DMS53 treated with DMSO at 0.1 percent for 48 hours (cell line): Measurements from ENCODE around the gene TYMP.

ENCODE experiments used
- DNase-seq: peaks from one replicate; lab custom pipeline; 2025; ENCODE audit not compliant: unreplicated experiment; lab: John Stamatoyannopoulos, UW

Gene TYMP

GRCh38 chr22:50485221-50486131, 44.3 kb downstream of the TYMP start:
- DNase-seq, result peak; percentile 20

GRCh38 chr22:50483977-50484853, 45.6 kb downstream of the TYMP start:
- no peak for DNase-seq

GRCh38 chr22:50483556-50483955, 46.3 kb downstream of the TYMP start:
- no peak for DNase-seq

GRCh38 chr22:50483106-50483505, 46.7 kb downstream of the TYMP start:
- no peak for DNase-seq

GRCh38 chr22:50482107-50483074, 47.4 kb downstream of the TYMP start:
- no peak for DNase-seq

GRCh38 chr22:50481440-50482106, 48.2 kb downstream of the TYMP start, which contains the start of gene ADM2:
Gene ADM2, plus strand, starts transcription at chr22:50481543. Its CDS starts 305 bp downstream, at chr22:50481848.
- DNase-seq, result no peak

GRCh38 chr22:50481045-50481439, 48.8 kb downstream of the TYMP start:
- no peak for DNase-seq

- DNase-seq, result no peak
Measured at GRCh38 chr22:50479721-50480120, 50.1 kb downstream of the TYMP start.

- no peak for DNase-seq
Measured at GRCh38 chr22:50477923-50478322, 51.9 kb downstream of the TYMP start.

- no peak for DNase-seq
Measured at GRCh38 chr22:50476868-50477267, 52.9 kb downstream of the TYMP start.
